Measurements from ENCODE around the gene SPIB.

The SPIB gene

DNA sequence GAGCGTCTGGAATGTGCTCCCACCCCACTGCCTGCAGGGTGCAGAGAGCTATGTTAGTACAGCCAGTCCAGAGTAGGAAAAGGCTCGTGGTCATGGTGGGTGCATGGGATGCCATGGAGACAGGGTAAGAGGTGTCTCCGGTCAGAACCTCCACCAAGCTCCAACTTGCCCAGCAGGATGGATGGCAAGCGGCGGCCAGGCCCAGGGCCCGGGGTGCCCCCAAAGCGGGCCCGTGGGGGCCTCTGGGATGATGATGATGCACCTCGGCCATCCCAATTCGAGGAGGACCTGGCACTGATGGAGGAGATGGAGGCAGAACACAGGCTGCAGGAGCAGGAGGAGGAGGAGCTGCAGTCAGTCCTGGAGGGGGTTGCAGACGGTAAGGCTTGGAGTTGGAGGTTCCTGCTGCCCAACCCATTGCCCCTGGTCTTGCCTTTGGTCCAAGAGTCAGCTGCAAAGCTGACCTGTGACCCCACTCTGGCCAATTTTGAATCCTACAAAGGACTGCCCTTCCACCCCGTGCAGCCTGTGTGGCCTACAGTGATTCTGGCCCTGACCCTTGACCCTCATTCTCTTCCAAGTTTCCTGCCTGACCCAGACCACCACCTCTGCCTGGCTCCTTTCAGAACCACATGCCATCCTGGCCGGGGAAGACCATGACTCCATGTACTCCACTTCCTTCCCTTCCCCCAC is 19.9 kb upstream of the SPIB start:
- Mint-ChIP-seq H3K36me3 (ENCODE audit: low read depth) (peaks cover 21% of the 10 kb centered on the region), H3K27ac (no peak overlapping the region), H3K9me3 (peaks cover 2% of the 10 kb centered on the region), H3K4me3 (no peak overlapping the region), H3K27me3 (ENCODE audit: low read depth) (no peaks in the 10 kb centered on the region), H3K4me1 (no peaks in the 10 kb centered on the region)
- TF ChIP-seq, protein P1, sequence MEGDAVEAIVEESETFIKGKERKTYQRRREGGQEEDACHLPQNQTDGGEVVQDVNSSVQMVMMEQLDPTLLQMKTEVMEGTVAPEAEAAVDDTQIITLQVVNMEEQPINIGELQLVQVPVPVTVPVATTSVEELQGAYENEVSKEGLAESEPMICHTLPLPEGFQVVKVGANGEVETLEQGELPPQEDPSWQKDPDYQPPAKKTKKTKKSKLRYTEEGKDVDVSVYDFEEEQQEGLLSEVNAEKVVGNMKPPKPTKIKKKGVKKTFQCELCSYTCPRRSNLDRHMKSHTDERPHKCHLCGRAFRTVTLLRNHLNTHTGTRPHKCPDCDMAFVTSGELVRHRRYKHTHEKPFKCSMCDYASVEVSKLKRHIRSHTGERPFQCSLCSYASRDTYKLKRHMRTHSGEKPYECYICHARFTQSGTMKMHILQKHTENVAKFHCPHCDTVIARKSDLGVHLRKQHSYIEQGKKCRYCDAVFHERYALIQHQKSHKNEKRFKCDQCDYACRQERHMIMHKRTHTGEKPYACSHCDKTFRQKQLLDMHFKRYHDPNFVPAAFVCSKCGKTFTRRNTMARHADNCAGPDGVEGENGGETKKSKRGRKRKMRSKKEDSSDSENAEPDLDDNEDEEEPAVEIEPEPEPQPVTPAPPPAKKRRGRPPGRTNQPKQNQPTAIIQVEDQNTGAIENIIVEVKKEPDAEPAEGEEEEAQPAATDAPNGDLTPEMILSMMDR (IDR thresholded peaks at IDR 0.05; ENCODE audit: unreplicated experiment in 3 of 3): no peak

DNA sequence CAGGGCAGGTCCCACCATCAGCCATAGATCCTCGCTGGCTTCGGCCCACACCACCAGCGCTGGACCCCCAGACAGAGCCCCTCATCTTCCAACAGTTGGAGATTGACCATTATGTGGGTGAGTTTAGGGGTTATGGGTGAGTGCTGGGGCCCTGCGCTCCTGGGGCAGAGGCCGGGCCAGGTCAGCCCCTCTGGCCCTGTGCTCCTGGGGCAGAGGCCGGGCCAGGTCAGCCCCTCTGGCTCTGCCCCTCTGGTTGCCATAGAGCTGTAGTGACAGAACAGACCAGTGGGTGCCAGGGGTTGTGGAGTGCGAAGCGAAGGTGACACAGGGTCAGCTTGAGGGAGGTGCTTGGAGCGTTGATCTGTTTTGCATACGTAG is 19.4 kb upstream of the SPIB start:
- Mint-ChIP-seq H3K36me3 (ENCODE audit: low read depth) (peaks cover 20% of the 10 kb centered on the region), H3K4me1 (no peaks in the 10 kb centered on the region), H3K27me3 (ENCODE audit: low read depth) (no peaks in the 10 kb centered on the region), H3K4me3 (no peak overlapping the region), H3K9me3 (peaks cover 2% of the 10 kb centered on the region), H3K27ac (no peak overlapping the region)
- TF ChIP-seq, protein P1 (IDR thresholded peaks at IDR 0.05; ENCODE audit: unreplicated experiment in 3 of 3): no peak

DNA sequence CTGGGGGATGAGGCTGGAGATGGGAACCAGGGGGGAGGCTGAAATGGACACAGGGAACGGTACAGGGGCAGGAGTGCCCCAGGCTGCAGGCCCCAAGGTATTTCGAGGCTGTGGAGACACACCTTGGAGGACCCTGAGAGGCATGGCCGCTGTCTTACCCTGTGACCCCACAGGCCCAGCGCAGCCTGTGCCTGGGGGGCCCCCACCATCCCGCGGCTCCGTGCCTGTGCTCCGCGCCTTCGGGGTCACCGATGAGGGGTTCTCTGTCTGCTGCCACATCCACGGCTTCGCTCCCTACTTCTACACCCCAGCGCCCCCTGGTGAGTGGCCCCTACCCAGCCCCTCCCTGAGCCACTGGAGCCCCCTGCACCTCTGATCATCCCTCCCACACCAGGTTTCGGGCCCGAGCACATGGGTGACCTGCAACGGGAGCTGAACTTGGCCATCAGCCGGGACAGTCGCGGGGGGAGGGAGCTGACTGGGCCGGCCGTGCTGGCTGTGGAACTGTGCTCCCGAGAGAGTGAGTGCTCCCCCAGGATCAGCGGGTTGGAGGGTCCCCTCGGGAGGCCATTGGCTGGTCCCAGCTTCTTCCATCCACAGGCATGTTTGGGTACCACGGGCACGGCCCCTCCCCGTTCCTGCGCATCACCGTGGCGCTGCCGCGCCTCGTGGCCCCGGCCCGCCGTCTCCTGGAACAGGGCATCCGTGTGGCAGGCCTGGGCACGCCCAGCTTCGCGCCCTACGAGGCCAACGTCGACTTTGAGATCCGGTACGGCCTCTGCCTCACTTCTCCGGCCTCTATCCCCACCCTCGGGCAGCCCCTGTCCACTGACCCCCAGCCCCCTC is 16.9 kb upstream of the SPIB start:
- no peaks in the 10 kb centered on the region for H3K9me3 Mint-ChIP-seq
- H3K27ac Mint-ChIP-seq: no peak overlapping the region
- no peaks in the 10 kb centered on the region for H3K4me1 Mint-ChIP-seq
- H3K27me3 Mint-ChIP-seq (ENCODE audit: low read depth): no peaks in the 10 kb centered on the region
- H3K36me3 Mint-ChIP-seq (ENCODE audit: low read depth): peaks cover 23% of the 10 kb centered on the region
- H3K4me3 Mint-ChIP-seq: no peak overlapping the region
- TF ChIP-seq, protein P1 (IDR thresholded peaks at IDR 0.05; ENCODE audit: unreplicated experiment in 3 of 3): no peak

DNA sequence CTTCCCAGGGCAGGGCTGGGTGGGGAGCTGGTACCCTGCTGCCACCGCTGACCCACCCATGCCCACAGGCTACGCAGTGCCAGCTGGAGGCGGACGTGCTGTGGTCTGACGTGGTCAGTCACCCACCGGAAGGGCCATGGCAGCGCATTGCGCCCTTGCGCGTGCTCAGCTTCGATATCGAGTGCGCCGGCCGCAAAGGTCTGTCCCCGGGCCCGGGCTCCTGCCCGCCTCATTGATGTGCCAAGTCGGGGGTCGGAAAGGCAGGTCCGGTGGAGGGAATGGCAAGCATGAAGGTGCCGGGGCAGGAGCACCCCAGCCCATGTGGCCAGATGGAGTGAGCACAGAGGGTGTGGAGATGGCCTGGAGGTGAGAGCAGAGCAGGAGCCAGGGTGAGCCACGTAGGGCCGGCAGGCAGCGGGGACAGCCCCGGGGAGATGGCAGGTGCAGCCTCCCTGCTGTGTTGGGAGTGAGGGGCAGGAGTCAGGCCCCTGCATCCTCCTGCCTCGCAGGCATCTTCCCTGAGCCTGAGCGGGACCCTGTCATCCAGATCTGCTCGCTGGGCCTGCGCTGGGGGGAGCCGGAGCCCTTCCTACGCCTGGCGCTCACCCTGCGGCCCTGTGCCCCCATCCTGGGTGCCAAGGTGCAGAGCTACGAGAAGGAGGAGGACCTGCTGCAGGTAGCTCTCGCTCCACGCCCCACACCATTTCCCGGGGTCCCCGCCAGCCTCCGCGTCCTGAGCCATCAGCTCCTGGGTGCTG is 16.0 kb upstream of the SPIB start:
- TF ChIP-seq, protein P1 (IDR thresholded peaks at IDR 0.05; ENCODE audit: unreplicated experiment in 3 of 3): no peak
- no peaks in the 10 kb centered on the region for H3K9me3 Mint-ChIP-seq
- no peaks in the 10 kb centered on the region for H3K27me3 Mint-ChIP-seq (ENCODE audit: low read depth)

DNA sequence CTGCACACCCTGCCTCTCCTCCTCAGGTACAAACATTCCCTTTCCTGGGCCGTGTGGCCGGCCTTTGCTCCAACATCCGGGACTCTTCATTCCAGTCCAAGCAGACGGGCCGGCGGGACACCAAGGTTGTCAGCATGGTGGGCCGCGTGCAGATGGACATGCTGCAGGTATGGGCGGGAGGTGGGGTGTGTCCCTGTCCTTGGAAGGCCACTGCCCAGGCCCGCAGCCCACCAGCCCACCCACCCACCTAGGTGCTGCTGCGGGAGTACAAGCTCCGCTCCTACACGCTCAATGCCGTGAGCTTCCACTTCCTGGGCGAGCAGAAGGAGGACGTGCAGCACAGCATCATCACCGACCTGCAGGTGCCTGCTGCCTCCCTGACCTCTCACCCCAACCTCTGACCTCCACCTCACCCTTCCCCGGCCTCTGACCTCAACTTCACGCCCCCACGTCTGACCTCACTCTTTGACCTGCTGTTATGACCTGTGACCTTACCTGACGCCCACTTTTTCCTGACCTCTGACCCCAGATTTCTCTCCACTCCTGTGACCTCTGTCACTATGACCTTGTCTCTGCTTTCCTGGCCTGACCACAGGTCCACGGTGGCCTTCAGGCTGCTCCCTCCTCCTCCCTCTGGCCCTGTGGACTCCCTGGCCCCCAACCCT is 12.4 kb upstream of the SPIB start:
- Mint-ChIP-seq H3K27me3 (ENCODE audit: low read depth) (no peaks in the 10 kb centered on the region), H3K36me3 (ENCODE audit: low read depth) (peaks cover 21% of the 10 kb centered on the region)

More for the DNA sequence above, 16.0 kb upstream of the SPIB start:
- Mint-ChIP-seq H3K36me3 (ENCODE audit: low read depth) (peaks cover 22% of the 10 kb centered on the region), H3K4me3 (no peak overlapping the region), H3K27ac (no peak overlapping the region), H3K4me1 (no peaks in the 10 kb centered on the region)

More for the DNA sequence above, 12.4 kb upstream of the SPIB start:
- no peak overlapping the region for H3K4me3 Mint-ChIP-seq
- TF ChIP-seq, protein P1 (IDR thresholded peaks at IDR 0.05; ENCODE audit: unreplicated experiment in 3 of 3): no peak
- H3K9me3 Mint-ChIP-seq: no peaks in the 10 kb centered on the region
- H3K27ac Mint-ChIP-seq: no peak overlapping the region
- no peaks in the 10 kb centered on the region for H3K4me1 Mint-ChIP-seq
